Activated T-helper 2 cell treated with anti-CD3 and anti-CD28 coated beads, Interferon-gamma antibody, Interleukin-2, Interleukin-4, amounts not matched to agents 10 μg/mL and 5 μg/mL and 100 μg/mL, durations not matched to agents 14 hours and 24 hours and 36 hours (primary cell): ENCODE data around the gene ZFAND5. TPM values are rescaled to one million over a fixed set of nuclear protein-coding genes. Genes with fewer than 3 reads are reported as not detected.

Experiments used
- DNase-seq: peaks from one replicate; pipeline ENCODE4 v3.0.0; 2021; ENCODE audit warnings: low spot score
- H3K27ac Mint-ChIP-seq: one replicate; pipeline ENCODE4 v1.8.0; 2021; ENCODE audit warnings: mixed read lengths
- H3K27me3 Mint-ChIP-seq: one replicate; pipeline ENCODE4 v1.8.0; 2021; ENCODE audit warnings: low read depth, mixed read lengths
- H3K36me3 Mint-ChIP-seq: one replicate; pipeline ENCODE4 v1.8.0; 2021; ENCODE audit warnings: low read depth, mixed read lengths
- H3K4me1 Mint-ChIP-seq: one replicate; pipeline ENCODE4 v1.8.0; 2021; ENCODE audit warnings: low read depth, mixed read lengths
- H3K4me3 Mint-ChIP-seq: one replicate; pipeline ENCODE4 v1.8.0; 2021; ENCODE audit warnings: low read depth, mild to moderate bottlenecking, moderate library complexity, mixed read lengths
- H3K9me3 Mint-ChIP-seq: one replicate; pipeline ENCODE4 v1.8.0; 2021; ENCODE audit warnings: mixed read lengths
- intact Hi-C: fragments of 100-400 bp; cut with micrococcal nuclease; formaldehyde crosslinking; loops from one replicate; pipeline ENCODE4 v1.15.1; 2023
- total RNA-seq: library from RNA; stranded (reverse); gene quantifications from 2 replicates; pipeline ENCODE4 v1.2.3, GENCODE V29; 2022

ZFAND5 gene
- total RNA-seq, 1 donor from 2014 or later, result 99.1 TPM

DNA sequence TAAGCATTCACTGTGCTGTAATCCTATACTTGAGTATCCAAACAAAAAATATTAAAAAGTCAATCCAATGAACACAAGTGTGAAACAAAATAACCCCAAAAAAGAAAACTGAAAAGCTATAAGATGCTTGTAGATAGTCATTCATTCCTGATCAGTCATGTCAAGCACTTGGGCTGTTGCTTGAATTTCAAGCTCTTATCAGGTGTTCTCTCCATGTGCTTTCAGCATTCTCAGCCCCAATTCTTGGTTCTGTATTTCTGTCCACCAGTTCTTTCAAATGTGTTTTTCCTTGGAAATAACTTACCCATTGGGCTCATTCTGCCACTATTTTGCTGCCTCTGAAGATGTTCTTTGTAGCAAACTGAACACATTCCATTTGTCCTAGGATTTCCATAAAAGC, 4.7 kb downstream of the ZFAND5 start:
- no peak for DNase-seq
- Mint-ChIP-seq H3K36me3 (peaks cover 82% of the 10 kb centered on the region), H3K9me3 (no peaks in the 10 kb centered on the region), H3K27ac (no peak overlapping the region), H3K27me3 (no peaks in the 10 kb centered on the region), H3K4me1 (peaks cover 54% of the 10 kb centered on the region), H3K4me3 (no peak overlapping the region)
- intact Hi-C loops, result loop anchor here (5.0 to 10.0 kb wide), 5 partner anchors 114 to 1948 kb away; partner anchors contain the start of gene KLF9

DNA sequence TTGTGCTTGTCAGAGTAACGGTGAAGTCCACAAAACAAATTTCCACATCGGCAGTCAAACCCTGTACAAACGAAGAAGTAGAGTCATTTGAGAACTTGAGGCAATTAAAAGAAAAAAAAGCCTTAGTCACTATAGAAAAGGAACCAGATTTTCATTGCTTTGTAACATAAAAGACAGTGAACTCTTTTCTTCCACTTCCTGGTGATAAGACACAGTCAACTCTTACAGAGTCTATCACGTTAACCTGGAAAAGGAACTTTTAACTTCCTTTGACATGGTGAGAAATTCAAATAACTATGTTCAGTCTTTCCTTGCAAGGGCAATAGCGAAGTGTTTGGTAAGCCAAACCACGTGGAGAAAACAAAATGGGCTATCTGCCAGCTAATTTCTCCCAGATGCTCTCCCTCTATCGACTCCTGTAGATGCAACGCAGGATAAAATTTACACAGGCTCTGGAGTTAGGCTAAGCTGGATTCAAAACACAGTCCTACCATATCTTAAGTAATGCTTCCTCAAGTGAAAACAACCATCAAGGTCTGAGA, 8.9 kb downstream of the ZFAND5 start:
- Mint-ChIP-seq H3K4me1 (peaks cover 38% of the 10 kb centered on the region), H3K9me3 (no peaks in the 10 kb centered on the region), H3K27ac (no peak overlapping the region), H3K36me3 (peaks cover 97% of the 10 kb centered on the region), H3K27me3 (no peaks in the 10 kb centered on the region), H3K4me3 (no peak overlapping the region)
- no peak for DNase-seq
- intact Hi-C loops, result no loop called here

DNA sequence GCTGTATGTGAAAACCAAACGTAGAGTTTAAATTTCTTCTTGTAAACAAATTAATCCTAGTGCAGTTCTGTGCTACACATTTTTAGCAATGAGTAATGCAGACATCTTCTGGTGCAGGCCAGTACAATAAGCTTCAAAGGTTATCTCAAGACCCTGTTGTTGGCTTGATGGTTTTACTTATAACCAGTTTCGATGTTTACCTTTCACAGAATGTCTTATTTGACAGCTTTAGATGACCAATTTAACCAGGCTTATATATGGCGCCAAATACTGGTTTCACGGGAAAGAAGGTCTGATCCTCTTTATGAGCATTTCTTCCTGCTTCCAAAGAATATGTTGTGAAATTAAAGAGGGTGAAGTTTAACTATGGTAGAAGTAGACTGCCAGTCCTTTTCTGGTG, 9.9 kb downstream of the ZFAND5 start:
- Mint-ChIP-seq H3K27me3 (no peaks in the 10 kb centered on the region), H3K4me3 (no peak overlapping the region), H3K9me3 (no peaks in the 10 kb centered on the region), H3K27ac (no peak overlapping the region), H3K4me1 (peaks cover 37% of the 10 kb centered on the region), H3K36me3 (peaks cover 90% of the 10 kb centered on the region)
- no peak for DNase-seq
- intact Hi-C loops, result no loop called here

DNA sequence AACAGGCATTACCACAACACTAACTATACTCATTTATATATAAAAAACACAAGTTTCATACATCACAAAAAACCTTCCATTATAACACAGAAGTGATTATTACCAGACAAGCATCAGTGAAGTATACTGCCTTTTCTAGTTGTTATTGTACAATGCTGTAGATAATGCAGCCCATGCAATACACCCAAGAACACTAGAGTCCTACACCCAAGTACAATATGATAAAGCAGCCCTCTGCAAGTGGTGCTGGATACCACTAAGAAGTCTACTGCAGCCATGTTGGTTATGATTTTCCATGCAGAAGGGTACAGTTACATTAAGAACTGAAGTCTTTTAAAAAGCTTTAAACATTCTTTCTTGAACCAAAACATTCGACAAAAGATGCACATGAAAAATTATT, 10.3 kb downstream of the ZFAND5 start:
- peaks cover 38% of the 10 kb centered on the region for H3K4me1 Mint-ChIP-seq
- H3K27ac Mint-ChIP-seq, result no peak overlapping the region
- intact Hi-C loops, result no loop called here
- no peak for DNase-seq
- no peaks in the 10 kb centered on the region for H3K27me3 Mint-ChIP-seq
- H3K4me3 Mint-ChIP-seq, result no peak overlapping the region
- H3K9me3 Mint-ChIP-seq, result no peaks in the 10 kb centered on the region
- peaks cover 85% of the 10 kb centered on the region for H3K36me3 Mint-ChIP-seq

DNA sequence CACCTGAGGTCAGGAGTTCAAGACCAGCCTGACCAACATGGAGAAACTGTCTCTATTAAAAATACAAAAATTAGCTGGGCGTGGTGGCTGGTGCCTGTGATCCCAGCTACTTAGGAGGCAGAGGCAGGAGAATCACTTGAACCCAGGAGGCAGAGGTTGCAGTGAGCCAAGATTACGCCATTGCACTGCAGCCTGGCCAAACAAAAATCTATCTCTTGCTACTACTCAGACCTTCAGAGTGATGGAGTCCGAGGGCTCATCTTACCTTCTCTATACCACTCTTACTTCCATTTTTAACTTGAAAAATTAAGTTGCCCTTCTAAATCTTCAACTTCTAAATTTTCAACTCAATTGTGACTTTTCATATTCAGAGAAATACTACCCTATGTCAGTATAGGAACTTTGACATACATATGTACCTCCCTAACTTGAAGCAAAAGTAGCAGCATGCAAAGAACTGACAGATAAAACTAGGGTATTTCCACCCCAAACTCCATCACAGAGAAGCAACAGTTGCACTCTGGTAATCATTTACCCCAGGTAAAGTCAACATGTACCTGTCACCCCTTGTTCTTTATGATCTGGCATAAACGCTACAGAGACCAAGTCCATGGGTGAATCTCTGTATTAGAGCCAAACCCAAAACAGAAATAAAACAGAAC, 11.4 kb downstream of the ZFAND5 start:
- no peak overlapping the region for H3K27ac Mint-ChIP-seq
- peaks cover 74% of the 10 kb centered on the region for H3K36me3 Mint-ChIP-seq
- H3K4me1 Mint-ChIP-seq, result peaks cover 36% of the 10 kb centered on the region
- intact Hi-C loops, result no loop called here
- no peak for DNase-seq
- no peak overlapping the region for H3K4me3 Mint-ChIP-seq
- no peaks in the 10 kb centered on the region for H3K9me3 Mint-ChIP-seq
- H3K27me3 Mint-ChIP-seq, result no peaks in the 10 kb centered on the region

DNA sequence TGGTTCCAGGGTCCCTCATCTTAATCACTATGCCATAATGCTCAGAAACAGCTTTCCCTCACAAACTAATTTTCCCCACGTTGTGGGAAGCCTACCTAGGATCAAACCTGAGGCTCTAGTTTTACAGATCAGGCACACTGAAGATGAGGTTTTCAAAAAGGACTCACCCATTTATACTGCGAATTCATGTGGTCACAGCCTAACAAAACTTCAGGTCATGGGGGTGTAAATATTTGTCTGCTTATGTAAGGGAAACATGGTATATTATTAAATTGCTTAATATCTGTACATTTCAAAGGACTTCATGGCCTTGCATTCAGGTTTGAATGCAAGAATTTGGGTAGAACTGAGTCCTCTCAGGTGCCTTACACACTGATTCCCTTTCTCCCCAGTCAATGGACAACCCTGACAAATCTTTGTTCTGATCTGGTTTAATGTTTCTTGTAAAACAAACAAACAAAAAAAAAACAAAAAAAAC, 12.1 kb downstream of the ZFAND5 start:
- no peak for DNase-seq
- intact Hi-C loops, result no loop called here
- no peak overlapping the region for H3K27ac Mint-ChIP-seq
- H3K9me3 Mint-ChIP-seq, result no peaks in the 10 kb centered on the region
- H3K27me3 Mint-ChIP-seq, result no peaks in the 10 kb centered on the region
- H3K36me3 Mint-ChIP-seq, result peaks cover 68% of the 10 kb centered on the region
- H3K4me3 Mint-ChIP-seq, result no peak overlapping the region
- H3K4me1 Mint-ChIP-seq, result peaks cover 32% of the 10 kb centered on the region

DNA sequence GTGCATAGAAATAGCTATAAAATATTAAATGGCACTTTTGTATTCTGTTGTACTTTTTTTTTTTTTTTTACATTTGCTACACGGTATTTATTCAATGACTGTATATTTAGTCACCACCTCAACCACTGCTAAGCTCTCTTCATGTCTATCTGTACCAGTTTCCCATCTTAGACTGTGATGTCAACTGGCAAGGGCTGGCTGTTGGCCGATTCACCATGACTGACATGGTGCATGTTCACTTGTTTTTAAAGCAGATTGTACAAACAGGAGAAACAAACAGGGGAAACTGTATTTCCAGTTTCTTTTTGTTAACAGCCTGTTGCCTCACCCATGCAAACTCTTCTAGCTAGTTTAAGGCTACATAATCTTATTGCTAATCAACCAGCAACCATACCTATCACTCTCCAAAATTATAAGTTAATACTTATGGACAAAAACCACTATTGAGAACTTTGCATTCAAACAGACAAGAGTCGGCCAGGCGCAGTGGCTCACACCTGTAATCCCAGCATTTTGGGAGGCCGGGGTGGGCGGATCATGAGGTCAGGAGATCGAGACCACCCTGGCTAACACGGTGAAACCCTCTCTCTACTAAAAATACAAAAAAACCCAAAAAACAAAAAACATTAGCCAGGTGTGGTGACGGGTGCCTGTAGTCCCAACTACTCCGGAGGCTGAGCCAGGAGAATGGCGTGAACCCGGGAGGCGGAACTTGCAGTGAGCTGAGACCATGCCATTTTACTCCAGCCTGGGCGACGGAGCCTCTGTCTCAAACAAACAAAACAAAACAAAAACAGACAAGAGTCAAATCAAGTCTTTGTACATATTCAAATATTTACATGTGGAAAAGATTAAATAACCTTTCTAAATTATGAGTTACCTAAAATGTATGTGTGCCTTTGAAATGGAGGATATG, 13.2 kb downstream of the ZFAND5 start:
- H3K4me3 Mint-ChIP-seq, result no peak overlapping the region
- H3K27me3 Mint-ChIP-seq, result no peaks in the 10 kb centered on the region

DNA sequence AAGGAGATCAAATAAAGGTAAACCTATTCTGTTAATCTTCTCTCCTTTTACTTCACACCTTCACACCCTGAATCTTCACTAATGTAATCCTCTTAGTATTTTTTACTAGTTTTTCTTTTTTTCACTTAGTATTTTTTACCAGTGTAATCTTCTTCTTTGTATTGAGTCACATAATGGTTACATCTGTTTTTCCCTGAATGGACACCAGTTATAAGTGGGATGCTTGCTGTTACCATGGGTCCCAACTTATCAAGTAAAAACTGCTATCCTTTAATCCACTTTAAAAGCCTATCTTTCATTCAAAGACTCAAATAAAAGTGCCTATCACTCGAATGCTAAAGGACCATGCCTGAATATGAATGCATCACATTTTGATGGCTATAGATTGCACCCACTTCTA, 15.1 kb downstream of the ZFAND5 start:
- Mint-ChIP-seq H3K4me1 (peaks cover 18% of the 10 kb centered on the region), H3K9me3 (no peaks in the 10 kb centered on the region), H3K4me3 (no peak overlapping the region), H3K27ac (no peak overlapping the region), H3K36me3 (peaks cover 38% of the 10 kb centered on the region), H3K27me3 (peaks cover 3% of the 10 kb centered on the region)
- intact Hi-C loops, result loop anchor here (2.0 to 5.0 kb wide), 3 partner anchors 13 to 242 kb away; no protein-coding TSS in a partner anchor
- no peak for DNase-seq

More for the DNA sequence above, 13.2 kb downstream of the ZFAND5 start:
- no peak overlapping the region for H3K27ac Mint-ChIP-seq
- intact Hi-C loops, result no loop called here
- DNase-seq, result no peak
- peaks cover 21% of the 10 kb centered on the region for H3K4me1 Mint-ChIP-seq
- peaks cover 56% of the 10 kb centered on the region for H3K36me3 Mint-ChIP-seq
- H3K9me3 Mint-ChIP-seq, result no peaks in the 10 kb centered on the region

DNA sequence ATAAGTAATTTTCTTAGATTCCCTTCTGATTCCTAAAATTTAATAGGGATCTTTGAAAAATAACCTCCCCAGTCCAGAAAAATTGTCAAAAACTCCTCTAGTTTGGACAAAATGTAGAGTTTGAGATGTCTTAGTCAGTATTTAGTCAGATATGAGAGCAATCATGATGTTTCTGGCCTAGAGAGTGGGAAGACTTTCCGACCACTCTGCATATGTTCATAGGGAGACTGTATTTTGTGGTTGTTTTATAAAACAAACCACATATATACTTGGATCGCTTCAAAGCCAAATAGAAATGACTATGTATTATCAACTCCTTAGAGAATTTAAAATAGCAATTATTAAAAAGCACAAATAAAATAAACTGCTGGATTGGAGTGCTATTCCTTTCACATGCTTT, 15.8 kb downstream of the ZFAND5 start:
- peaks cover 31% of the 10 kb centered on the region for H3K36me3 Mint-ChIP-seq
- DNase-seq, result no peak
- intact Hi-C loops, result loop anchor here (2.0 to 5.0 kb wide), 3 partner anchors 14 to 243 kb away; no protein-coding TSS in a partner anchor
- H3K4me1 Mint-ChIP-seq, result peaks cover 18% of the 10 kb centered on the region
- H3K4me3 Mint-ChIP-seq, result no peak overlapping the region
- peaks cover 4% of the 10 kb centered on the region for H3K27me3 Mint-ChIP-seq
- H3K9me3 Mint-ChIP-seq, result no peaks in the 10 kb centered on the region
- no peak overlapping the region for H3K27ac Mint-ChIP-seq

DNA sequence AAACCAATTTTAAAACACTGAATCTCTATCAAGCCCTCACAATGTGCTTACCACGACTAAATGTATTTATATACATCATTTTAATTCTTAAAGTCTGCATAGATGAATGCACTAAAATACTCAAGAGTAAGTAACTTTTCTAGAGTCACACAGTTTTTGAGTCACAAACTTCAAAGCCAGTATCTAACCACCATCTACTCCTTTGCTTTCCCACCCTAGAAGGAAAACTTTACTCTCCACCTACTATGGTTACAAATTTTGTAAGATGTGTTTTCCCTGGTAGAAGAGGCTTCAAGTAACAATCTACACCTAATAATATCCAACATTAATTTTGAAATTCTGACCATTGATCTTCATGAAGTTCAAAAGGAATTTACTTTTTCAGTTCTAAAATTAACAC, 18.7 kb downstream of the ZFAND5 start:
- Mint-ChIP-seq H3K27ac (no peak overlapping the region), H3K36me3 (peaks cover 2% of the 10 kb centered on the region), H3K27me3 (peaks cover 4% of the 10 kb centered on the region), H3K9me3 (no peaks in the 10 kb centered on the region), H3K4me1 (peaks cover 21% of the 10 kb centered on the region), H3K4me3 (no peak overlapping the region)
- no peak for DNase-seq
- intact Hi-C loops, result loop anchor here (5.0 kb wide), 2 partner anchors 96 to 246 kb away; no protein-coding TSS in a partner anchor

DNA sequence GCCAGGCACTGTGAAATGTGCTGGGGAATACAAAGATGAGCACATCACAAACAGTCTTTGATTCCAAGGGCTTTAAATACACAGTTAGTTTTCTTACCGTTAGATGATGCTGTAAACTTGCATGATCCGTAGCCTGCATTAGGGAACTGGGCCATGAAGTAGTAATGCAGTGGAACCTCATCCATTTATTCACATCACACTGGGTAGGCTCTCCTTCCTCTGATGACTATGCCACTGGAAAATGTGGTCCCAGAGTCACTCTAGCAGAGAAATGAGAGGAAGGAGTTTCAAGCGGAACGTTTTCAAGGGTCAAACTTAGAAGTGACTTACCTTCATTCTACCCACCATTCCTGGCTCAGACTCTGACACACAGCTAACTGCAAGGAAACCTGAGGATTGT, 26.4 kb downstream of the ZFAND5 start:
- no peak overlapping the region for H3K4me3 Mint-ChIP-seq
- no peak for DNase-seq
- peaks cover 8% of the 10 kb centered on the region for H3K4me1 Mint-ChIP-seq
- H3K27ac Mint-ChIP-seq, result no peak overlapping the region
- intact Hi-C loops, result no loop called here
- H3K27me3 Mint-ChIP-seq, result peaks cover 9% of the 10 kb centered on the region
- no peaks in the 10 kb centered on the region for H3K36me3 Mint-ChIP-seq
- no peaks in the 10 kb centered on the region for H3K9me3 Mint-ChIP-seq

DNA sequence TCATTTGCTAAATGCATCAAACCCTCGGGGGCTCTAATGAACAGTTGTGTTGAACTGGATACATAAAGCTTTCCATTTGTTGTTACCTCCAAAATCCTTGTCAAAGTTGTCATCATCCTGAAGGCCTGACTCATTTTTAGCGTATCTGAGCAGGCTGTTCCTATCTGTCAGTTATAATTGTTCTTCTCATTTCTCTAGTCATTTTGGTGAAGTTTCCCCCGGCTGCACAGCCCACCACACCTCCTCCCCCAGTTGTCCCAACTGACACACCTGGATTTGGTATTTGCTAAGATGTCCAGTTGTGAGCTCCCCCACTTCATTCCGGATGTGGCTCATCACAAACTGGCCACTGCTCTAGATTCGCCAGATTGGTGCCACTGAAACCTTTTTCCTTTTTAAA, 27.7 kb downstream of the ZFAND5 start:
- Mint-ChIP-seq H3K9me3 (no peaks in the 10 kb centered on the region), H3K27ac (no peak overlapping the region), H3K4me3 (no peak overlapping the region), H3K36me3 (no peaks in the 10 kb centered on the region), H3K27me3 (peaks cover 16% of the 10 kb centered on the region), H3K4me1 (peaks cover 5% of the 10 kb centered on the region)
- DNase-seq, result no peak
- intact Hi-C loops, result no loop called here
